GM19438 (cell line): ENCODE results near the gene EXPH5.

Source experiments
- ATAC-seq: cut with Tn5 transposase; IDR thresholded peaks from one replicate; pipeline ENCODE4 v1.9.1; 2021; ENCODE audit warnings: low read depth; ENCODE audit not compliant: unreplicated experiment

Gene EXPH5

DNA sequence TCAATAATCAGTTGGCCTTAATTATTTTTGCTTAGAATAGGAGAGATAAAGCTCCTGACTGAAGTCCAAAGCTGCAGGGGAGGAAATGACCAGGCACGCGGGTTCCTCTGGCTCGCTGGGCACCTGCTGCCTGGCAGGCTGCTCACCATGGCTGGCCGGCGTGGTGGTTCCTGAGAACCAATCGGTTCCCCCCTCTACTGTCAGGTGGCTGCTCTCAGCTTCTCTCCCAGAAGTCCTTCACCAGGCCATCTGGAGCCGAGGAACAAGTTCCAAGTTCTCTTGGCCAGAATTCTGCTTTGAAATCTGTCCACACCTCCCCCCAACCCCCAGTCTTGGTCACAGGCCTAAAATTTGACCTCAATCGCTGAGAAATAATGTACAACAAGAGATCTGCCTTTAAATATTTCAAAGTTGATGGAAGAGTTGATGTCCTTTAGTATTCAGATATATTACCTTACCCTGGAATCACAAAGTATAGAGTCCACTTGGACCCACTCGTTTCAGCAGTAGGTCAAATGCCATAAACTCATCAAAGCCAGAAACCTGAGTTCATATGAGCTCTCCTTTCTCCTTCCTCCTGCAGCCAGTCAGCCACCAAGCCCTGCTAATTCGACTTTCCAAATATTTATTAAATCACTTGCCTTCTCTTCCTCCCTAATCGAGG is 25.2 kb downstream of the EXPH5 start:
- no peak for ATAC-seq

- ATAC-seq, result no peak
These were observed 27.9 kb downstream of the EXPH5 start for GRCh38 chr11:108565653-108566052.

DNA sequence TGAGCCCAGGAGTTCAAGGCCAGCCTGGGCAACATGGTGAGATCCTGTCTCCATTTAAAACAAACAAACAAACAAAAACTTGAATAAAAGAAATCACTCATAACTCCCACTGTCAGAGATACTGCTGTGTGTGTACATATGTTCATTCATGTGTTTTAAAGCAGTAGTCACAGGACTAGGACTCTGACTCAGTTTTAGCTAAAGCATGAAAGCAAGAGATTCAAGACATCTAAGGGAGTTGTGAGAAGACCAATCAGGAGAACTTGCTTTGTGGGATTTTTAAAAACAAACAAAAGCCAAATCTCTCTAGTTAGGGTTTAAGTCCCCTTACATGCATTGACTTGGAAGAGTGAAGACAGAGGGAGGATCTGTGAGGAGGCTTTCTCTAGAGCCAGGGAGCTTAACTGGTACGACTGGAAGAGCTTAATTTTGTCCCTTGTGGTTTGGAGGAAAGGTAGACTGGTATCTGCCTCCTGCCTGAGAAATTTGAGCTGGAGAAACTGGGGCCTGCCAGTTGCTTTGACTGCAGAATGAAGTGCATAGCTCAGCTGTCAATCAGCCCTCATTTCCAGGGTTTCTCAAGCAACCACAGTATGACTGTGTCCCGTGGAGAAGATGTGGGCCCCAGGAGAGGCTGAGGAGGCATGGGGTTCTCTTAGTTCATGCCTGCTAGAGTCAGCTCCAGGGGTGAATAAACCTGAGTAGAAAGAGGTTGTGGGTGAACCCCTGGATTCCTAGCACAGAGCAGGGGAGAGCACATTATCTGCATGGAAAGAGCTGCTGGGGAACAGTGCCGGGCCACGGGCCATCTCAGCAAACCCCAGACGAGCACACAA is 30.6 kb downstream of the EXPH5 start:
- no peak for ATAC-seq

- ATAC-seq, result no peak
These were observed 32.0 kb downstream of the EXPH5 start for GRCh38 chr11:108561535-108561991.

DNA sequence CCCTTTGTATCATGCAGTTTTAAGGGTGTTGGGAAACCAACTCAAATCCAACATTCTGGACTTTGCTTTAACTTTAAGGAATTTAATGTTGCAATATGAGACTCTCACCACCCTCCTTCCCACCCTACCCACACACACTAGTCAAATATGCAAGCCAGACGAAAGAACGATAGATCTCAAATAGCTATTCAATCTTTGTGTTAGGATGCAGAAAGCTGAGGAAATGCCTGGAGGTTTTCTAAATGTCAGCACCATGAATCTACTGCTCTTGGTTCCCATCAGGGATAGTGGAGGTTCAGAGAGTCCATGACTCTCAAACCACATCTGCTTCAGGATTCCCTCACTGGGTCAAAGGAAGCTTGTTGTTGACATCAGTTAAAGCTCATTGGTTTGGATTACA is 33.7 kb downstream of the EXPH5 start:
- ATAC-seq, result no peak

- ATAC-seq, result no peak
These were observed 34.2 kb downstream of the EXPH5 start for GRCh38 chr11:108559340-108559739.

DNA sequence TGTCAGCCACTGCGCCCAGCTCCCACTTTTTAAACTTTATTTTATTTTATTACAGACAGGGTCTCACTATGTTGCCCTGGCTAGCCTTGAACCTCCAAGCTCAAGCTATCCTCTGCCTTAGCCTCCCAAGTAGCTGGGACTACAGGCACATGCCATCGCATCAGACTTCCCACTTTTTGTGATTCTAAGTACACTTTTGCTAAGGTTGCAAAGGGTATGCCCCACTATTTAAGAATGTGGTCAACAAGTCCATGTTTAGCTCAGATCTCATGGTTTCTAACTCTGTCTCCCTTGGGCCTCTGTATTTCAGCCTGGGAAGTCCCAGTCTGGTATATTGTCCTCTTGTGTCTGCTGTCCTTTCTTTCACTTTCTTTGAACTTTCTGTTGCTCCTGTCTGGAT is 35.3 kb downstream of the EXPH5 start:
- ATAC-seq, result no peak

DNA sequence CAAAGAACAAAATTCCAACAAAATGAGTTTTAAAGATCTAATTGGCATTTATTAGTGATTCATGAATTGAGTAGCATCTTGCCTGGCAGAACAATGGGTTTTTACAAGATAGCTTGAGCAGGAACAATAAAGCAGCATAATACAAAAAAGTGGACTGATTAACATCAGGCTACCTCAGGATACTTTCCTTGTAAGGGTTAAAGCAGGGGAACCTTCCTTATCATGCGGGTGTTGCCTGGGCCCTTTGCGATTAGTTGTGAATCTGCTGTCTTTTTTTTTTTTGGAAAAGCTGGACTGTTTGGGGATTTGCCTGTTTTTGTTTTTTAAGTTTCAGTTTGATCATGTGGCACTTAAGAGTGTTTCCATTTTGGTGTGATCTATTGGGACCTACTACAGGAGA is 37.5 kb downstream of the EXPH5 start:
- ATAC-seq, result no peak

GRCh38 chr11:108551651-108552462 is 41.7 kb downstream of the EXPH5 start:
- ATAC-seq, result no peak

GRCh38 chr11:108549319-108549885 is 44.2 kb downstream of the EXPH5 start:
- no peak for ATAC-seq

- ATAC-seq, result no peak
These were observed 47.6 kb downstream of the EXPH5 start for GRCh38 chr11:108545909-108546501.

DNA sequence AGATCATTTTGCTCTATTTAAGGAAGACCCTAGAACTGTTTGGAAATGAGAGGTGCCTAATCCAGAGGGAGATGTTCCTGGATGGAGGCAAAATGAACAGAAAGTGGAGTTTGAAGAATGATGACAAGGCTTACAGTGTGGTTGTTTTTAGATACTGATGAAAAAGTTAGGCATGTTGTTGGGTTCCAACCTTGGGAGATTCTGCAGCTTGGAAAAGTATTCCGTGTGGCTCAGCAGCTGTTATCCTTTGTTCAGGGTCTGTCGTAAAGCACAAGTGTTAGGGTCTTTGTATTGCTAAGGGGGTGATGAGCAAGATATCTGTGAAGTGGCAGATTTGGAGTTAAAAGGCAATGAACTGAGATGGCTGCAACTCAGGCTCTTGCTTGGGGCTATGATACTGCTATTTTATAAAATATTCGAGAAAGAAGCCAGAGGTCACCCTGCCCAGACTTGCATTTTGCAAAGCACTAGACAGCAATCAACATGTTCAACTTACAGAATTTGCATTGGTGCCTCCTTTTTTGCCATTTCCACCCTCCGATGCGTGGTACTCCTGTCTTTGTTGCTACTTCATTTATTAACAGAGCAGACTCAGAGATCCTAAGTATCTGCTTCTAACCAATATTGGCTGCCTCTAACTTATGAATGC is 50.1 kb downstream of the EXPH5 start:
- no peak for ATAC-seq

- ATAC-seq, result no peak
These were observed 52.0 kb downstream of the EXPH5 start for GRCh38 chr11:108541531-108541930.

GRCh38 chr11:108538502-108538901 is 55.1 kb downstream of the EXPH5 start:
- no peak for ATAC-seq

DNA sequence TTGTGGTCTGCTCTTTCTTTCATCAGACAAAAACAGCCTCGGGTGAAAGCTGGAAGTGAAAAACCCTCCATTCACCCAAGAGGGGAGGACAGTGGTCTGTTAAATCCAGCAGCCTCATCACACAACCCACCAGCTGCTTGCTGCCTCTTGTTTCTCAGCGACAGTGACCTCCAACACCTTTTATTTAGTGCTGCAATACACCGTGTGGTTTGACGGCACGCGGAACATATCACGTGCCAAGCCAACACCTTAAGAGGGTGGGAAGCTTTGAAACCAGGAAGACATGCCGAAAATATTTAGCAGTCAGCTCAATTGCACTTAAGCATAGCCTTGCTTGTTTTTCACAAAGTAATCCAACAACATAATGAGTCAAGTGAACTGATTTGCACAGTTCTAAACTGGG is 55.5 kb downstream of the EXPH5 start:
- no peak for ATAC-seq

- no peak for ATAC-seq
These were observed 56.8 kb downstream of the EXPH5 start for GRCh38 chr11:108536783-108537182.

- ATAC-seq, result no peak
These were observed 58.1 kb downstream of the EXPH5 start for GRCh38 chr11:108535384-108535955.

DNA sequence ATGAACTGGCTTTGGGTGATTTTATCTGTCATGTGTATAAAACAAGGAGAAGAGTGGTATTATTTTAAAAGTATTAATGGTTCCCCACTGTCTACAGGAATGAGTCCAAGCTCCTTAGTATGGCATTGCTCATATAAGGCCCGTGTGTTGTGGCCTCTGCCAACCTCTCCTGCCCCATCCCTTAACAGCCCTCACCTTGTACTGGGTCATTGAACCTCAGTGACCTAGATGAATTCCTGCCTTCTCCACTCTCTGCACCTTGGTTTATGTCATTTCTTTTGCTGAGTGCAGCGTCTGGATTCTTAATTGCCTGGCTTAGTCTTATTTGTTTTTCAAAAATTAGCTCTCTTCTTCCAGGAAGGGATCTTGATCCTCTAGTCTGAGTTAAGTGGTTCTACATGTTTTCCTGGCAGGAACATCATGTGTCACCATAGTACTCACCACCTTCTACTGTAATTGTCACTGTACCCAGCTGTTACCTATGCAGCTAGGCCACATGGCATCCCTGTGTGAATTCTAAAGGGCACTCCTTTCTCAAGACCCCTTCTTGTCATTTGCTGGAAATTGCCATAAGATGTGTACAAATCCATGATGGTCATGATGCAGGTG is 59.2 kb downstream of the EXPH5 start:
- no peak for ATAC-seq

DNA sequence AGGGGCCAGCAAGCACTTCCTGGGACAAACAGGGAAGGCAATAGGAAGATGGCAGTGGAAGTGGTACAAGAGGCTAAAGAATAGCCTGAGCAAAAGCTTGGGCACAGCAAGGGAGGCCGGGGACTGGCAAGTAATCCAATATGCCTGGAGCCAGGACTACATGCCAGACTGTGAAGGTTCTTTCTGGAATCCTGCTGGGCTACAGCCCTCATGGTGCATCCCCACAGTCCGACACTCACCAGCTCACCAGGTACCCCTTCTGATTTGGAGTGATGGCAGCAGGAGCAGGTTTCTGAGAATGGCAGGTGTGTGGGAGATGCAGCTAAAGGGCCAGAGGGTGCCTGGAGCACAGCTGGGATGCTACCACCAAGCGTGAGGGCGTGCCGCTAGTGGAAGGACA is 63.1 kb downstream of the EXPH5 start:
- no peak for ATAC-seq
